ENCODE data around the gene PKNOX1. TPM values are rescaled to one million over a fixed set of nuclear protein-coding genes. Genes with fewer than 3 reads are reported as not detected.

PKNOX1 gene
- total and polyA plus RNA-seq, 2 of the 13 experiments (the other 11 are each of a cell fraction or from before 2014, with no cell fraction given): 7.9 to 16.2 TPM

DNA sequence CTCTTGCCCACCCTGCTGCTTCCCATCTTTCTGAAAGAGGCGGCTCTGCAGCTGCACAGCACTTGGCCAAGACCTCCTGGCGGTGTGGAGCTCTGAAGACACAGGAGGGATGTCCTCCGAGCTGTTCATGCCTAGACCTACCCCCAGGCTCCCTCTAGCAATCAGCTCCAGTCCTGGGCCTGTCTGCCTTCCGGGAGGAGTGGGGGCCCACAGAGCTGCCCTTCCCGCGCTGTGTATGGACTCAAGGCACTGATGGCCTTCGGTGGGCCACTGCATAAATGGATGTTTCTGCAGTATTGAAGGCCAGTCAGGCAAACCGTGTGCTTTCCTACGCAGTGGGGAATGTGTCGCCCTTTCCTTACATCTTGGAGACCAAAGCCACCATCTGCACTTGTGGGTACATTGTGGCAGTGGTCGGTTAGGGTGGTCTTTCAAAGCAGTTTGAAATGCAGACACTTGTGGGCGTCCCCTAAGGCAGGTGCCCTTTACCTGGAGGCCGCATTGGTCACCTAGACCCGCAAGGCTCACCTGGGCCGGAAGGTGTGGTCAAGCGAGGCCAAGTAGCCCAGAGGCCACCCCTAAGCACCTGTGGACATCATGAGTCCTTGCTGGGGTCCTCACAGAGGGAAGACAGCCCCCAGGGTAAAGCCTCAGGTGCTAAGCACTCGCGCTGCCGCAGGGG is 912 bp upstream of the PKNOX1 start (continued):
- TF ChIP-seq, protein P1, sequence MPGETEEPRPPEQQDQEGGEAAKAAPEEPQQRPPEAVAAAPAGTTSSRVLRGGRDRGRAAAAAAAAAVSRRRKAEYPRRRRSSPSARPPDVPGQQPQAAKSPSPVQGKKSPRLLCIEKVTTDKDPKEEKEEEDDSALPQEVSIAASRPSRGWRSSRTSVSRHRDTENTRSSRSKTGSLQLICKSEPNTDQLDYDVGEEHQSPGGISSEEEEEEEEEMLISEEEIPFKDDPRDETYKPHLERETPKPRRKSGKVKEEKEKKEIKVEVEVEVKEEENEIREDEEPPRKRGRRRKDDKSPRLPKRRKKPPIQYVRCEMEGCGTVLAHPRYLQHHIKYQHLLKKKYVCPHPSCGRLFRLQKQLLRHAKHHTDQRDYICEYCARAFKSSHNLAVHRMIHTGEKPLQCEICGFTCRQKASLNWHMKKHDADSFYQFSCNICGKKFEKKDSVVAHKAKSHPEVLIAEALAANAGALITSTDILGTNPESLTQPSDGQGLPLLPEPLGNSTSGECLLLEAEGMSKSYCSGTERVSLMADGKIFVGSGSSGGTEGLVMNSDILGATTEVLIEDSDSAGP (CRISPR knock-in tag; IDR thresholded peaks at IDR 0.05; ENCODE audit: borderline replicate concordance): 0 out of 2 replicates have a peak, but pooled peaks have one; percentile 13
- TF ChIP-seq NR2F2 (IDR thresholded peaks at IDR 0.05; ENCODE audit: borderline replicate concordance, low read depth) (no peak), RXRA (CRISPR knock-in tag; IDR thresholded peaks at IDR 0.05) (0 out of 2 replicates have a peak, but pooled peaks have one; percentile 54), ZMAT3 (CRISPR knock-in tag; conservative IDR thresholded peaks at IDR 0.05) (peak; percentile 31; the same call in 1 of the 2 replicates), ZC3H4 (CRISPR knock-in tag; IDR thresholded peaks at IDR 0.05; ENCODE audit: borderline replicate concordance) (no peak), CAMTA2 (CRISPR knock-in tag; IDR thresholded peaks at IDR 0.05; ENCODE audit: borderline replicate concordance) (0 out of 2 replicates have a peak, but pooled peaks have one; percentile 8), ZNF333 (CRISPR knock-in tag; IDR thresholded peaks at IDR 0.05; ENCODE audit: borderline replicate concordance) (no peak)
- TF ChIP-seq, protein P2, sequence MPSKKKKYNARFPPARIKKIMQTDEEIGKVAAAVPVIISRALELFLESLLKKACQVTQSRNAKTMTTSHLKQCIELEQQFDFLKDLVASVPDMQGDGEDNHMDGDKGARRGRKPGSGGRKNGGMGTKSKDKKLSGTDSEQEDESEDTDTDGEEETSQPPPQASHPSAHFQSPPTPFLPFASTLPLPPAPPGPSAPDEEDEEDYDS (CRISPR knock-in tag; IDR thresholded peaks at IDR 0.05): no peak
- TF ChIP-seq, protein P3, sequence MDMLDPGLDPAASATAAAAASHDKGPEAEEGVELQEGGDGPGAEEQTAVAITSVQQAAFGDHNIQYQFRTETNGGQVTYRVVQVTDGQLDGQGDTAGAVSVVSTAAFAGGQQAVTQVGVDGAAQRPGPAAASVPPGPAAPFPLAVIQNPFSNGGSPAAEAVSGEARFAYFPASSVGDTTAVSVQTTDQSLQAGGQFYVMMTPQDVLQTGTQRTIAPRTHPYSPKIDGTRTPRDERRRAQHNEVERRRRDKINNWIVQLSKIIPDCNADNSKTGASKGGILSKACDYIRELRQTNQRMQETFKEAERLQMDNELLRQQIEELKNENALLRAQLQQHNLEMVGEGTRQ (IDR thresholded peaks at IDR 0.05; ENCODE audit: low read depth, low read length): 0 out of 2 replicates have a peak, but pooled peaks have one; percentile 10
- TF ChIP-seq, protein P3 (CRISPR knock-in tag; IDR thresholded peaks at IDR 0.05; ENCODE audit: borderline replicate concordance): no peak
- TF ChIP-seq, protein P4, sequence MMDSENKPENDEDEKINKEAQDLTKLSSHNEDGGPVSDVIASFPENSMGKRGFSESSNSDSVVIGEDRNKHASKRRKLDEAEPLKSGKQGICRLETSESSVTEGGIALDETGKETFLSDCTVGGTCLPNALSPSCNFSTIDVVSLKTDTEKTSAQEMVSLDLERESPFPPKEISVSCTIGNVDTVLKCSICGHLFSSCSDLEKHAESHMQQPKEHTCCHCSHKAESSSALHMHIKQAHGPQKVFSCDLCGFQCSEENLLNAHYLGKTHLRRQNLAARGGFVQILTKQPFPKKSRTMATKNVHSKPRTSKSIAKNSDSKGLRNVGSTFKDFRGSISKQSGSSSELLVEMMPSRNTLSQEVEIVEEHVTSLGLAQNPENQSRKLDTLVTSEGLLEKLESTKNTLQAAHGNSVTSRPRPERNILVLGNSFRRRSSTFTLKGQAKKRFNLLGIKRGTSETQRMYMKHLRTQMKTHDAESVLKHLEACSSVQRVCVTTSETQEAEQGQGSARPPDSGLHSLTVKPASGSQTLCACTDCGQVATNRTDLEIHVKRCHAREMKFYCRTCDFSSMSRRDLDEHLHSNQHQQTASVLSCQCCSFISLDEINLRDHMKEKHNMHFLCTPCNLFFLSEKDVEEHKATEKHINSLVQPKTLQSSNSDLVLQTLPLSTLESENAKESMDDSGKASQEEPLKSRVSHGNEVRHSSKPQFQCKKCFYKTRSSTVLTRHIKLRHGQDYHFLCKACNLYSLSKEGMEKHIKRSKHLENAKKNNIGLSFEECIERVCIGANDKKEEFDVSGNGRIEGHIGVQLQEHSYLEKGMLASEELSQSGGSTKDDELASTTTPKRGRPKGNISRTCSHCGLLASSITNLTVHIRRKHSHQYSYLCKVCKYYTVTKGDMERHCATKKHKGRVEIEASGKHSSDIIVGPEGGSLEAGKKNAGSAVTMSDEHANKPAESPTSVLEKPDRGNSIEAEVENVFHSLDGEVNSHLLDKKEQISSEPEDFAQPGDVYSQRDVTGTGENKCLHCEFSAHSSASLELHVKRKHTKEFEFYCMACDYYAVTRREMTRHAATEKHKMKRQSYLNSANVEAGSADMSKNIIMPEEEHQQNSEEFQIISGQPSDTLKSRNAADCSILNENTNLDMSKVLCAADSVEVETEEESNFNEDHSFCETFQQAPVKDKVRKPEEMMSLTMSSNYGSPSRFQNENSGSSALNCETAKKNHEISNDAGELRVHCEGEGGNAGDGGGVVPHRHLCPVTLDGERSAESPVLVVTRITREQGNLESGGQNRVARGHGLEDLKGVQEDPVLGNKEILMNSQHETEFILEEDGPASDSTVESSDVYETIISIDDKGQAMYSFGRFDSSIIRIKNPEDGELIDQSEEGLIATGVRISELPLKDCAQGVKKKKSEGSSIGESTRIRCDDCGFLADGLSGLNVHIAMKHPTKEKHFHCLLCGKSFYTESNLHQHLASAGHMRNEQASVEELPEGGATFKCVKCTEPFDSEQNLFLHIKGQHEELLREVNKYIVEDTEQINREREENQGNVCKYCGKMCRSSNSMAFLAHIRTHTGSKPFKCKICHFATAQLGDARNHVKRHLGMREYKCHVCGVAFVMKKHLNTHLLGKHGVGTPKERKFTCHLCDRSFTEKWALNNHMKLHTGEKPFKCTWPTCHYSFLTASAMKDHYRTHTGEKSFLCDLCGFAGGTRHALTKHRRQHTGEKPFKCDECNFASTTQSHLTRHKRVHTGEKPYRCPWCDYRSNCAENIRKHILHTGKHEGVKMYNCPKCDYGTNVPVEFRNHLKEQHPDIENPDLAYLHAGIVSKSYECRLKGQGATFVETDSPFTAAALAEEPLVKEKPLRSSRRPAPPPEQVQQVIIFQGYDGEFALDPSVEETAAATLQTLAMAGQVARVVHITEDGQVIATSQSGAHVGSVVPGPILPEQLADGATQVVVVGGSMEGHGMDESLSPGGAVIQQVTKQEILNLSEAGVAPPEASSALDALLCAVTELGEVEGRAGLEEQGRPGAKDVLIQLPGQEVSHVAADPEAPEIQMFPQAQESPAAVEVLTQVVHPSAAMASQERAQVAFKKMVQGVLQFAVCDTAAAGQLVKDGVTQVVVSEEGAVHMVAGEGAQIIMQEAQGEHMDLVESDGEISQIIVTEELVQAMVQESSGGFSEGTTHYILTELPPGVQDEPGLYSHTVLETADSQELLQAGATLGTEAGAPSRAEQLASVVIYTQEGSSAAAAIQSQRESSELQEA (CRISPR knock-in tag; IDR thresholded peaks at IDR 0.05; ENCODE audit: not compliant biosample characterization): no peak
